WTC11 (cell line): Measurements from ENCODE around the gene CDCA4.

Experiments
- ATF6 ChIP-seq: sonication (generic); formaldehyde crosslinking; IDR thresholded peaks from 2 replicates; pipeline ENCODE4 v1.8.1; 2023; ENCODE audit warnings: mild to moderate bottlenecking, missing genetic modification reagents
- CREB1 ChIP-seq: sonication (generic); formaldehyde crosslinking; IDR thresholded peaks from 2 replicates; pipeline ENCODE4 v1.8.0; 2023; ENCODE audit warnings: mild to moderate bottlenecking, missing genetic modification reagents
- CTCF ChIP-seq: fragments of 200-600 bp; IDR thresholded peaks from 2 replicates; pipeline ENCODE4 v1.8.0; 2022; ENCODE audit warnings: antibody characterized with exemption
- E2F5 ChIP-seq: sonication (generic); formaldehyde crosslinking; IDR thresholded peaks from 2 replicates; pipeline ENCODE4 v1.8.1; 2022; ENCODE audit warnings: mild to moderate bottlenecking, moderate library complexity, missing genetic modification reagents
- MAX ChIP-seq: sonication (generic); formaldehyde crosslinking; IDR thresholded peaks from 2 replicates; pipeline ENCODE4 v1.8.0; 2022; ENCODE audit warnings: mild to moderate bottlenecking, missing genetic modification reagents
- NFE2L1 ChIP-seq: sonication (generic); formaldehyde crosslinking; IDR thresholded peaks from 2 replicates; pipeline ENCODE4 v1.8.1; 2023; ENCODE audit warnings: missing genetic modification reagents
- RORB ChIP-seq: fragments of 250-450 bp; sonication (Bioruptor Pico); IDR thresholded peaks from 2 replicates; pipeline ENCODE4 v1.9.0; 2021; ENCODE audit warnings: mild to moderate bottlenecking
- TCF7 ChIP-seq: sonication (generic); formaldehyde crosslinking; IDR thresholded peaks from 2 replicates; pipeline ENCODE4 v1.8.0; 2022; ENCODE audit warnings: mild to moderate bottlenecking, low read depth, missing genetic modification reagents, moderate library complexity
- TEAD4 ChIP-seq: sonication (generic); formaldehyde crosslinking; IDR thresholded peaks from 2 replicates; pipeline ENCODE4 v1.8.0; 2022; ENCODE audit warnings: mild to moderate bottlenecking, missing genetic modification reagents
- TF ChIP-seq, protein P1 (sequence below): sonication (generic); formaldehyde crosslinking; IDR thresholded peaks from 2 replicates; pipeline ENCODE4 v1.8.0; 2022; ENCODE audit warnings: mild to moderate bottlenecking, missing genetic modification reagents

DNA sequence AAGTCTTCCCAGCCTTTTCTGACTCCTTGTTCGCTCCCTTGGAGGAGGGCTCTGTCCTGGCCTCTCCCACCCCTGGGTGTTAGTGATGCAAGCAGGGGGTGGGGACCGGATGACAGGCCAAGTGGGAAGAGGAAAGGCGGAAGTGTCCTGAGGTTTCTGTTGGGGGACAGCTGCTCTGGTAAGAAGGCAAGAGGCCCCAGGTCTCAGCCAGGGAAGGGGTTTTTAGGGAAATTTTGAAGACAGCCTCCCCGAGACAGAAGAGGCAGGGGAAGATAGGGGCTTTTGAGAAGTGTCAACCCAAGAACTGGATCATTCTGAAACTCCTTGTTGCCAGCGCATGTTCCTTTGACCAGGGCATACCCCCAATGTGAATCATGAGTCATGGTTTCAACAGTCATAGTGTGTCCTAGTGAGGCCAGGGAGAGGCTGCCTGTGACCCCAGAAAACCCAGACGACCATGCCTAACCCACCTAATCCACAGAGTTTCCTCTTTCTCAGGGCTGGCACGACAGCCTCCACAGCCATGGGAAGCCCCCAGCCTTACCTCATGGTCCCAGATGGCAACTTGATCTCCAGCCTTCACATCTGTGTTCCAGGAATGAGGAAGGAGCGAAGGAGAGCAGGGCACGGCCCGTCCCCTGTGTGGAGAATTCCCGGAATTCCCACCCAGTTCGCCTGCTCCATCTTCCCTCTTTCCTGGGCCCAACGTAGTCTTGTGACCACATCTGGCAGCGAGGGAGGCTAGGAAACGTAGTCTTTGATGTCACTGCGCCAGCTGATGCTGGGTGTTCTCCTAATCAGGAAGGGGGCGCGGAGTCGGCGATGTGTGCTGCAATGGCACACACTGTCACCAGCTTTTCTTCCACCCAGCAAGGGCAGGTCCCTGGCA is 49.2 kb upstream of the CDCA4 start:
- TF ChIP-seq NFE2L1 (no peak), CTCF (no peak), E2F5 (CRISPR knock-in tag) (no peak), TCF7 (CRISPR knock-in tag) (no peak), MAX (no peak), RORB (no peak), TEAD4 (CRISPR knock-in tag) (no peak), CREB1 (CRISPR knock-in tag) (no peak), ATF6 (CRISPR knock-in tag) (no peak)
- TF ChIP-seq, protein P1, sequence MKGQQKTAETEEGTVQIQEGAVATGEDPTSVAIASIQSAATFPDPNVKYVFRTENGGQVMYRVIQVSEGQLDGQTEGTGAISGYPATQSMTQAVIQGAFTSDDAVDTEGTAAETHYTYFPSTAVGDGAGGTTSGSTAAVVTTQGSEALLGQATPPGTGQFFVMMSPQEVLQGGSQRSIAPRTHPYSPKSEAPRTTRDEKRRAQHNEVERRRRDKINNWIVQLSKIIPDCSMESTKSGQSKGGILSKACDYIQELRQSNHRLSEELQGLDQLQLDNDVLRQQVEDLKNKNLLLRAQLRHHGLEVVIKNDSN (CRISPR knock-in tag) = no peak
